ENCODE data around the gene SDC3. TPM values are rescaled to one million over a fixed set of nuclear protein-coding genes. Genes with fewer than 3 reads are reported as not detected.

Gene SDC3
- polyA plus RNA-seq, 1 experiment, result 18.0 TPM

- no peak for DNase-seq (ENCODE audit: low read depth)
- TF ChIP-seq CTCF (IDR thresholded peaks at IDR 0.05; ENCODE audit: insufficient read depth, low read depth, low read length), result no peak
- POLR2A ChIA-PET, result no interaction called here
- CTCF ChIA-PET, result no interaction called here
- no peak overlapping the region for H3K4me3 ChIP-seq (ENCODE audit: low read depth, low read length)
- no peaks in the 10 kb centered on the region for H3K36me3 ChIP-seq (ENCODE audit: control insufficient read depth, insufficient read depth, low read length)
- H3K27me3 ChIP-seq (ENCODE audit: control insufficient read depth, insufficient read depth, low read length), result peaks cover 1% of the 10 kb centered on the region
These were observed 78.7 kb downstream of the SDC3 start for GRCh38 chr1:30829889-30830288.

- Histone ChIP-seq H3K27me3 (ENCODE audit: control insufficient read depth, insufficient read depth, low read length) (peaks cover 1% of the 10 kb centered on the region), H3K4me3 (ENCODE audit: low read depth, low read length) (peak overlapping the region; percentile 40), H3K36me3 (ENCODE audit: control insufficient read depth, insufficient read depth, low read length) (no peaks in the 10 kb centered on the region)
- ChIA-PET POLR2A (no interaction called here), CTCF (interaction anchor here (1.9 to 2.3 kb wide), 2 partner anchors 23 to 86 kb away, joined by 7 to 13 read pairs; no protein-coding TSS in a partner anchor)
- DNase-seq (ENCODE audit: low read depth), result no peak
- no peak for TF ChIP-seq CTCF (IDR thresholded peaks at IDR 0.05; ENCODE audit: insufficient read depth, low read depth, low read length)
These were observed 83.7 kb downstream of the SDC3 start for GRCh38 chr1:30824736-30825429.

GRCh38 chr1:30823969-30824735, 84.4 kb downstream of the SDC3 start:
- ChIA-PET CTCF (interaction anchor here (1.9 to 2.3 kb wide), 2 partner anchors 22 to 87 kb away, joined by 7 to 13 read pairs; no protein-coding TSS in a partner anchor), POLR2A (interaction anchor here (1.0 kb wide), 1 partner anchor 15 kb away, joined by 6 read pairs; no protein-coding TSS in a partner anchor)
- peak; percentile 96 for DNase-seq (ENCODE audit: low read depth)
- Histone ChIP-seq H3K27me3 (ENCODE audit: control insufficient read depth, insufficient read depth, low read length) (peaks cover under 1% of the 10 kb centered on the region), H3K36me3 (ENCODE audit: control insufficient read depth, insufficient read depth, low read length) (no peaks in the 10 kb centered on the region), H3K4me3 (ENCODE audit: low read depth, low read length) (peak overlapping the region; percentile 46)
- 0 out of 2 replicates have a peak, but pooled peaks have one; percentile 9 for TF ChIP-seq CTCF (IDR thresholded peaks at IDR 0.05; ENCODE audit: insufficient read depth, low read depth, low read length)

- no peak for TF ChIP-seq CTCF (IDR thresholded peaks at IDR 0.05; ENCODE audit: insufficient read depth, low read depth, low read length)
- H3K4me3 ChIP-seq (ENCODE audit: low read depth, low read length), result peak overlapping the region; percentile 46; the same call in 1 of the 2 replicates
- H3K27me3 ChIP-seq (ENCODE audit: control insufficient read depth, insufficient read depth, low read length), result no peaks in the 10 kb centered on the region; the same call in 1 of the 2 replicates
- DNase-seq (ENCODE audit: low read depth), result no peak
- H3K36me3 ChIP-seq (ENCODE audit: control insufficient read depth, insufficient read depth, low read length), result no peaks in the 10 kb centered on the region
- ChIA-PET CTCF (interaction anchor here (1.9 to 2.3 kb wide), 2 partner anchors 22 to 87 kb away, joined by 7 to 13 read pairs; no protein-coding TSS in a partner anchor), POLR2A (interaction anchor here (1.0 kb wide), 1 partner anchor 15 kb away, joined by 6 read pairs; no protein-coding TSS in a partner anchor)
These were observed 85.0 kb downstream of the SDC3 start for GRCh38 chr1:30823627-30823968.
